SU-DHL-6 (cell line): ENCODE data around the gene SKOR1.

ENCODE experiments used
- H2AFZ ChIP-seq: fragments of 200-600 bp; sonication (generic); 2 replicates; pipeline ENCODE4 v1.6.1; 2014; ENCODE audit warnings: low read depth, mild to moderate bottlenecking, moderate library complexity, mixed read lengths, antibody characterized with exemption, low read length; ENCODE audit not compliant: severe bottlenecking
- H3F3A ChIP-seq: fragments of 200-600 bp; shearing (Covaris generic); 2 replicates; pipeline ENCODE4 v1.6.0; 2016; ENCODE audit warnings: antibody characterized with exemption, mild to moderate bottlenecking; ENCODE audit not compliant: insufficient read depth
- H3K27ac ChIP-seq: fragments of 200-600 bp; sonication (generic); 2 replicates; pipeline ENCODE4 v1.5.1; 2016; ENCODE audit warnings: low read depth, mild to moderate bottlenecking, low read length, moderate library complexity, mixed read lengths
- H3K27me3 ChIP-seq: fragments of 200-600 bp; sonication (generic), shearing (Covaris generic); 2 replicates; pipeline ENCODE4 v1.6.0; 2014; ENCODE audit warnings: mild to moderate bottlenecking, low read length
- H3K36me3 ChIP-seq: fragments of 200-600 bp; sonication (generic); 2 replicates; pipeline ENCODE4 v1.6.1; 2014; ENCODE audit warnings: mild to moderate bottlenecking, low read length, mixed read lengths
- H3K4me2 ChIP-seq: fragments of 300-600, 200-600 bp; shearing (Covaris generic), sonication (generic); 2 replicates; pipeline ENCODE4 v1.6.0; 2014; ENCODE audit warnings: low read length, low read depth, mild to moderate bottlenecking; ENCODE audit not compliant: poor library complexity, severe bottlenecking
- H3K4me3 ChIP-seq: fragments of 200-600 bp; sonication (generic); 2 replicates; pipeline ENCODE4 v1.5.1; 2014; ENCODE audit warnings: antibody characterized with exemption, low read length, mild to moderate bottlenecking, mixed read lengths; ENCODE audit not compliant: insufficient read depth, poor library complexity, severe bottlenecking
- H3K79me2 ChIP-seq: fragments of 200-600 bp; sonication (generic); 2 replicates; pipeline ENCODE4 v1.6.1; 2014; ENCODE audit warnings: mild to moderate bottlenecking, low read length, moderate library complexity; ENCODE audit not compliant: insufficient read depth
- H3K9ac ChIP-seq: fragments of 200-600 bp; sonication (generic); 2 replicates; pipeline ENCODE4 v1.7.0; 2014; ENCODE audit warnings: mild to moderate bottlenecking, low read length
- H3K9me2 ChIP-seq: fragments of 200-600 bp; sonication (generic); replicated peaks from 2 replicates; pipeline ENCODE4 v1.6.1; 2014; ENCODE audit warnings: low read length; ENCODE audit not compliant: insufficient read depth
- H3K9me3 ChIP-seq: fragments of 200-600 bp; sonication (generic); 2 replicates; pipeline ENCODE4 v1.6.1; 2014; ENCODE audit warnings: low read length, mixed read lengths; ENCODE audit not compliant: insufficient read depth
- H4K20me1 ChIP-seq: fragments of 200-600 bp; sonication (generic); 2 replicates; pipeline ENCODE4 v1.6.1; 2014; ENCODE audit warnings: low read depth, mild to moderate bottlenecking, antibody characterized with exemption, low read length, moderate library complexity, mixed read lengths
- CTCF ChIP-seq: fragments of 200-600 bp; sonication (generic); IDR thresholded peaks from one replicate; pipeline ENCODE4 v1.5.1; 2017; ENCODE audit warnings: antibody characterized with exemption, mild to moderate bottlenecking, low read length, moderate library complexity; ENCODE audit not compliant: insufficient read depth, poor library complexity, severe bottlenecking
- EZH2phosphoT487 ChIP-seq: fragments of 200-600 bp; sonication (generic), shearing (Covaris generic); conservative IDR thresholded peaks from 2 replicates; pipeline ENCODE4 v1.6.1; 2018; ENCODE audit warnings: mild to moderate bottlenecking, antibody characterized with exemption, low read length, moderate library complexity, mixed read lengths

The SKOR1 gene

GRCh38 chr15:67828969-67829646 lies 3.8 kb downstream of the SKOR1 start:
- no peaks in the 10 kb centered on the region for H3K9me2 ChIP-seq
- H2AFZ ChIP-seq = no peak overlapping the region
- no peaks in the 10 kb centered on the region for H3K9me3 ChIP-seq
- no peak overlapping the region for H3K4me3 ChIP-seq
- H3K9ac ChIP-seq = no peak overlapping the region
- H3K4me2 ChIP-seq = no peak overlapping the region
- H3F3A ChIP-seq = no peaks in the 10 kb centered on the region
- no peaks in the 10 kb centered on the region for H3K79me2 ChIP-seq
- no peaks in the 10 kb centered on the region for H3K36me3 ChIP-seq
- H4K20me1 ChIP-seq = no peaks in the 10 kb centered on the region
- no peak overlapping the region for H3K27ac ChIP-seq
- H3K27me3 ChIP-seq = no peaks in the 10 kb centered on the region
- no peak for TF ChIP-seq CTCF
- no peak for TF ChIP-seq EZH2phosphoT487

- no peaks in the 10 kb centered on the region for H3F3A ChIP-seq
- no peaks in the 10 kb centered on the region for H3K36me3 ChIP-seq
- H3K4me2 ChIP-seq = no peak overlapping the region
- TF ChIP-seq EZH2phosphoT487 (no peak), CTCF (no peak)
- no peak overlapping the region for H3K27ac ChIP-seq
- no peaks in the 10 kb centered on the region for H3K79me2 ChIP-seq
- H3K9ac ChIP-seq = no peak overlapping the region
- no peaks in the 10 kb centered on the region for H4K20me1 ChIP-seq
- no peaks in the 10 kb centered on the region for H3K9me3 ChIP-seq
- H3K4me3 ChIP-seq = no peak overlapping the region
- H3K27me3 ChIP-seq = no peaks in the 10 kb centered on the region
- H3K9me2 ChIP-seq = no peaks in the 10 kb centered on the region
- no peak overlapping the region for H2AFZ ChIP-seq
These were observed 4.6 kb downstream of the SKOR1 start for GRCh38 chr15:67829647-67830504.

- Histone ChIP-seq H2AFZ (no peak overlapping the region), H3K4me3 (no peak overlapping the region), H3K36me3 (no peaks in the 10 kb centered on the region), H3K79me2 (no peaks in the 10 kb centered on the region), H3K27ac (no peak overlapping the region), H3K27me3 (no peaks in the 10 kb centered on the region), H3K9ac (no peak overlapping the region), H3K9me3 (no peaks in the 10 kb centered on the region), H4K20me1 (no peaks in the 10 kb centered on the region), H3K9me2 (no peaks in the 10 kb centered on the region), H3K4me2 (no peak overlapping the region), H3F3A (no peaks in the 10 kb centered on the region)
- TF ChIP-seq EZH2phosphoT487 (no peak), CTCF (no peak)
These were observed 6.1 kb downstream of the SKOR1 start for GRCh38 chr15:67831363-67831762.
